Duodenal mucosa (tissue), 2 donors: ENCODE measurements around the gene ATG10.

Experiments used
- H3K27ac ChIP-seq: one replicate; pipeline ENCODE4 v1.7.0; 2013; ENCODE audit warnings: low read depth, low read length
- H3K27me3 ChIP-seq, 2 donors: one replicate each; pipeline ENCODE4 v1.7.0; 2013; ENCODE audit warnings: low read length in 2 of 2, control low read depth in 1 of 2; ENCODE audit not compliant: insufficient read depth in 2 of 2, control insufficient read depth in 1 of 2
- H3K36me3 ChIP-seq, 2 donors: one replicate each; pipeline ENCODE4 v1.7.0; 2013; ENCODE audit warnings: low read length in 2 of 2, control low read depth in 1 of 2; ENCODE audit not compliant: insufficient read depth in 2 of 2, control insufficient read depth in 1 of 2
- H3K4me1 ChIP-seq, 2 donors: one replicate each; pipeline ENCODE4 v1.7.0; 2013; ENCODE audit warnings: low read length in 2 of 2, control low read depth in 1 of 2; ENCODE audit not compliant: insufficient read depth in 2 of 2, control insufficient read depth in 1 of 2
- H3K4me3 ChIP-seq, 2 donors: one replicate each; pipeline ENCODE4 v1.7.0; 2013; ENCODE audit warnings: low read length in 2 of 2, low read depth in 1 of 2
- H3K9ac ChIP-seq, 2 donors: one replicate each; pipeline ENCODE4 v1.7.0; 2013; ENCODE audit warnings: low read length in 2 of 2, low read depth in 1 of 2
- H3K9me3 ChIP-seq, 2 donors: one replicate each; pipeline ENCODE4 v1.7.0; 2013; ENCODE audit warnings: low read length in 2 of 2, control low read depth in 1 of 2; ENCODE audit not compliant: control insufficient read depth in 1 of 2

Gene ATG10

DNA sequence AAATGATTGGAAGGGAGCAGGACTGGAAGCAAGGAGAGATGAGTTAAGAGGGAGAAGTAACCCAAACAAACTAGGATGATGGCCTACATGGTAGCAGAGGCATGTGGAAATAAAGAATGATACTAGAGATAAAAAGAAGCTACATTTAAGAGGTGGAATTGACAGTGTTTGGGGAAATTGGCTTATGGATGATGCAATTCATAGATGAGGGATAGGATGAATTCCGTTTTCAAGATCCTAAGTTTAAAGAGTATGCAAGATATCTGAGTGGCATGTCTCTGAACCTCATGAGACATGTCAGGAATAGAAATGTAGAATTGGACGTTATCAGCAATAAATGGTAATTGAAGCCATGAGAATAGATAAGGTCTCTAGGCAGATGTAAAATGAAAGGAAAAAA, 232.7 kb downstream of the ATG10 start:
- Histone ChIP-seq H3K27me3 (no peaks in the 10 kb centered on the region), H3K9ac (no peak overlapping the region), H3K27ac (no peak overlapping the region), H3K36me3 (no peaks in the 10 kb centered on the region), H3K4me3 (no peak overlapping the region), H3K9me3 (no peaks in the 10 kb centered on the region), H3K4me1 (no peaks in the 10 kb centered on the region)

DNA sequence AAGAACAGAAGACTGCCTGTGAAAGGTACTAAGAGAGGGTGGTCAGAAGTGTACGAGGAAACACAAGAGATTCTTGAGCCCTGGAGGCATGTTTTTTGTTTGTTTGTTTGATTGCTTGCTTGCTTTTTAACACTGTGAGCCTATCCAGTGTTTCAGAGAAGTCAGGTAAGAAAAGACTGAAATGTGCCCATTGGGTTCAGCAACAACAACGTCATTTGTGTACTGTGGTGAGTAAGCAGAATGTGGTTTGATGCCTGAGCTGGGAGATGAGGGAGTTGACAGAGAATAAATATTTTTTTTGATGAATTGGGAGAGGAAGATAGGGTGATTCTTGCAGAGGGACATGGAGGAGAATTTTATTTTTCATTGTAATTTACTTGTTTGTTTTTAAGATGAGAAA, 233.2 kb downstream of the ATG10 start:
- Histone ChIP-seq H3K9me3 (no peaks in the 10 kb centered on the region), H3K27me3 (no peaks in the 10 kb centered on the region), H3K27ac (no peak overlapping the region), H3K9ac (no peak overlapping the region), H3K4me1 (no peaks in the 10 kb centered on the region), H3K4me3 (no peak overlapping the region), H3K36me3 (no peaks in the 10 kb centered on the region)

DNA sequence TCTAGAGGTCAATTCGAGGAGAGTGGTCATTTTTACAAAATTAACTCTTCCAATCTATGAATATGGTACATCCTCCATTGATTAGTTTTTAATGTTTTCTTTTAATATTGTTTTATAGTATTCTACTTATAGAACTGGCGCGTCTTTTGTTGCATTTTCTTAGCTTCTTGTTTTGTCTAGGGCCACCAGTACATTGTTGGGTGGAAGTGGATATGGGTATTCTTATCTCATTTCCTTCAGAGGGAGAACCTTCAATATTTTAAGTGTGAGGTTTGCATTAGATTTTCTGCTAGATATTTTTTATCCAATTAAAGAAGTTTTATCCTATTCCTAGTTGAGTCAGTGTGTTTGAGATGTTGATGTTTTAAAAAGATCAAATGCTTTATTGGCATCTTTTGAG, 236.5 kb downstream of the ATG10 start:
- no peak overlapping the region for H3K4me3 ChIP-seq
- H3K4me1 ChIP-seq: no peaks in the 10 kb centered on the region
- H3K9ac ChIP-seq: no peak overlapping the region
- H3K36me3 ChIP-seq: no peaks in the 10 kb centered on the region
- H3K27me3 ChIP-seq: no peaks in the 10 kb centered on the region
- H3K9me3 ChIP-seq: no peaks in the 10 kb centered on the region
- H3K27ac ChIP-seq: no peak overlapping the region

DNA sequence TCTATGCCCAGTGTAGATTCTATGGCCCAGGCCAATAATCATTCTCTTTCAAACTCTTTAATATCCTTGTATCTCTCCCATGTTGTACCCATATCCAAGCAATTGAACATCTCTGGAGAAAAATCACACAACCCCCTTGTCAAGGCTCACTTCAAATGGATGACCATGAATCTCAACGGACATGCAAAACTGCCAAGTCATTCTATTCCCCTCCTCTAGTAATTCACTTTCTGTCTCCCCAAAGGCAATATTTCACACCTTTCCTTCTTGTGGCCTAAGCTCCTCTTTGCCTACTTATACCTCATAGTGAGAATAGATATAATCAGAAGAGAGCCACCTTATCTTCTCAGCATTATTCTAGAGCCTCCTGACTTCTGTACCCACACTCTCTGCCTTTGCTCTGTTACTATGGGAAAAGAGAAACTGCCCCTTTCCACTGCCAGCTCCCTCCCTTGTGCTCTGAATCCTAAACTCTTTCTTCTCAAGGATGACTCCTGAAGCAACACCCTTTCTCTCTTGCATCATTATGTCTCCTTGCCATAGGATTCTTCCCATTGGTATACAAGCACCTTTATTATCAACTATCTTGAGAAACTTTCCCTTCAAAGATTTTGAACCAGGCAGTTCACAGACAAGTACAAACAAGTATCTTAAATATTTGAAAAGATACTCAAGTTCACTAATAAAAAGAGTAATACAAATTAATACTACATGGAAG, 240.2 kb downstream of the ATG10 start:
- Histone ChIP-seq H3K27ac (no peak overlapping the region), H3K4me3 (no peak overlapping the region), H3K36me3 (no peaks in the 10 kb centered on the region), H3K4me1 (no peaks in the 10 kb centered on the region), H3K27me3 (no peaks in the 10 kb centered on the region), H3K9me3 (no peaks in the 10 kb centered on the region), H3K9ac (no peak overlapping the region)

DNA sequence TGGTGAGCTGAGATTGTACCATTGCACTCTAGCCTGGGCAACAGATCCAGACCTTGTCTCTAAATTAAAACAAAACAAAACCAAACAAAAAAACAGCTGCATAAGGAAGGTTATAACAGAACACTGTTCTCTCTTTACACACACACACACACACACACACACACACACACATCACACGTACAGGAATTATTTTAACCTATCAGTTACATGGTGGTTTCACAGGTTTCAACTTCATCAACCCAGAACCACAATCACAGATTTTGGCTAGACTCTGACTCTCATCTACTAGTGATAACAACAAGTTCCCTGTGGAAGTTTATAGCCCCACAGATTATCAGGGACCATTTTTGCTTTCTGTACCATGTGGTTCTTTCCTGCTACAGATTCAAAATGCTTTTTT, 246.1 kb downstream of the ATG10 start:
- Histone ChIP-seq H3K4me3 (no peak overlapping the region), H3K9ac (no peak overlapping the region)

DNA sequence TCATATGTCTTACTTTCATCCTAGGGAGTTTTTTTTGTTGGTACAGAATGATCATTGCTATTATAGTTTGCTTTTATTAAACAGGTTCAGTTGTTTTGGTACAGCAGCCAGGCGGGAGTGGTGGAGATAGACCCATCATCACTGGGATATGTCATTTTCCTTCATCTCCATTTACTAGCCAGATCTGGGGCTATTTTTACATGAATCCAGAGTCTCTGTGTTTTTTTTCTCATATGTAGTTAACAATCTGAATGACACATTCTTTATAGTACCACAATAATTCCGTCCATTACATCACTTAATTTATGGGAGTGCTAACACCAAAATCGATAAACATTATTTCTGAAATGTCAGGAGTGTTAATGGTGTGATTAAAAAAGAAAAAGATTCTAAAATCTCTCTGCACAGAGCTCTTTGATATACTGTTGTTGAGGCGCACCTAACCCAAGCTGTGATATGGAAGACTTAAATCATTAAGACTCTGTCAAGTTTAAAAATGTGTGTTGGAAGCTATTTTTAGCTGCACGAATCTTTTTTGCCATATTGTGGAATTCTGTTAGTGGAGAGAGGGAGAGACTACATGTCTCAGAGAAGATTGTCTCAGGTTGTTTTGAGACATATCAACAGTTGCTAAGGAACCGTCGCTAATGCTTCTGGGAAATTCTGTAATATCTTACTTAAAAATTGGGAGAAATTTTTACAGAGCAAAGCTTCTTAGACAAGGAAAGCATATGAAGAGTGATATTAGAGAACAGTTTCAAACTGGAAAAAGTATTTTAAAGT, 246.7 kb downstream of the ATG10 start:
- Histone ChIP-seq H3K27ac (no peak overlapping the region), H3K9me3 (no peaks in the 10 kb centered on the region), H3K4me1 (no peaks in the 10 kb centered on the region), H3K36me3 (no peaks in the 10 kb centered on the region), H3K4me3 (no peak overlapping the region), H3K9ac (no peak overlapping the region), H3K27me3 (no peaks in the 10 kb centered on the region)

More for the DNA sequence above, 246.1 kb downstream of the ATG10 start:
- Histone ChIP-seq H3K4me1 (no peaks in the 10 kb centered on the region), H3K36me3 (no peaks in the 10 kb centered on the region), H3K27me3 (no peaks in the 10 kb centered on the region), H3K9me3 (no peaks in the 10 kb centered on the region), H3K27ac (no peak overlapping the region)

DNA sequence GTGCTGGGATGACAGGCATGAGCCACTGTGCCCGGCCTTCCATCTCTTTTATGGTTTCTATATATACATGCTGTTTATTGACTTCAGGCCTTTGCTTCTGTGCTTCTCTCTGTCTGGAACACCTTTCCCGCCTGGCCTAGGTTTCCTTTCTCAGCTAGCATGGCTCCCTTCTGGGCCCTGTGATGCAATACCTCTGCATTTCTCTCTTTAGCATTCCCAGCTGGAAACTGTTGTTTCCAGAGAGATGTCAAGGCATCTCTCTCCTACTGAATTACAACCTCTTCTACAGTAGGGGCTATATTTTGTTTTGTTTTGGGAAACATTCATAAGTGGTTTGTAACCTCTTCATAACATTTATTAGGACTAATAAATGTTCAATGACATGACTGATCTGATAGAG, 249.2 kb downstream of the ATG10 start:
- no peaks in the 10 kb centered on the region for H3K4me1 ChIP-seq
- no peaks in the 10 kb centered on the region for H3K36me3 ChIP-seq
- H3K27ac ChIP-seq: no peak overlapping the region
- H3K4me3 ChIP-seq: no peak overlapping the region
- no peaks in the 10 kb centered on the region for H3K27me3 ChIP-seq
- no peak overlapping the region for H3K9ac ChIP-seq
- no peaks in the 10 kb centered on the region for H3K9me3 ChIP-seq

DNA sequence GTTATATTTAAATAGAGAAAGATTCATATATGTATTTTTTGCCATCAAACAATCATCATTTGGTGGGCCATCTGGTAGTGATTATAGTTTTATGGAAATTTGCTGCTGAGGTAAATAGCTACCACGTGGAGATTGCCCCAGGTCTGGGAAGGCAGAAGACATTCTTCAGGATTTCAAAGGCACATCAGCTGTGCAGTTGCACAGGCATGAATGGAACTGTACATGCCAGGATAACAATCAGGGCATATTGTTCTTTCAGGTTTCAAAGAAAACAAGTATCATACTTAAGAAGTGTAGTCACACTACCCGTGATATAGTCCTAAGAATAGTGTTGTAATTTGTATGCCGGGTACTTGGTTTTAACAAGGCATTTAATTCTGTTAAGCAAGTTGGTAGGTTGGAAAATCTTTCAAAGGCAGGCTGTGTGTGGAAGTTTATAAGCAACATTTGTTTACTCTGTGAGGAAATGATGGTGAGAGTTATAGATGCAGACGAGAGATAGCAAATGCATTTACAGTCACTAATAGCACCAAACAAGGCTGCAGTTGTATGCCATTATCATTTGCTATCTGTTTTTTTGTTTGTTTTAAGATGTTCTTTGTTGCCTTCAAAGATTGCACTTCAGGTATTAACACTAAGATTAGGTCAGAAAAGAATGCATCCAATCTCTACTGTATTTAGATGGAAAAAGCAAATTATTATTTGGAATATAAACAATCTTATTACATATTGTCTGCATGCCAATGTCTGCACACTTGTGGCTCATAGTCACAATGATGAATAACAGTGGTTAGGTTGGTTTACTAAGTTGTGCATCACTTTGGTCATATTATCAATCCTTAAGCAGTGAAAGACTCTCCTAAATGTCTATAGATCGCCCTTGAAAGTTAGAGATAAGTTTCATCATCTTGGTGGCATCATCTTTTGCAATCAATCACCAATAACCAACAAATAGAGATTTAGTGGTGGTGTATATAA, 251.1 kb downstream of the ATG10 start:
- H3K9ac ChIP-seq: no peak overlapping the region
- H3K4me3 ChIP-seq: no peak overlapping the region
- H3K4me1 ChIP-seq: no peaks in the 10 kb centered on the region
- no peaks in the 10 kb centered on the region for H3K9me3 ChIP-seq
- H3K27me3 ChIP-seq: no peaks in the 10 kb centered on the region
- H3K36me3 ChIP-seq: no peaks in the 10 kb centered on the region
- no peak overlapping the region for H3K27ac ChIP-seq

DNA sequence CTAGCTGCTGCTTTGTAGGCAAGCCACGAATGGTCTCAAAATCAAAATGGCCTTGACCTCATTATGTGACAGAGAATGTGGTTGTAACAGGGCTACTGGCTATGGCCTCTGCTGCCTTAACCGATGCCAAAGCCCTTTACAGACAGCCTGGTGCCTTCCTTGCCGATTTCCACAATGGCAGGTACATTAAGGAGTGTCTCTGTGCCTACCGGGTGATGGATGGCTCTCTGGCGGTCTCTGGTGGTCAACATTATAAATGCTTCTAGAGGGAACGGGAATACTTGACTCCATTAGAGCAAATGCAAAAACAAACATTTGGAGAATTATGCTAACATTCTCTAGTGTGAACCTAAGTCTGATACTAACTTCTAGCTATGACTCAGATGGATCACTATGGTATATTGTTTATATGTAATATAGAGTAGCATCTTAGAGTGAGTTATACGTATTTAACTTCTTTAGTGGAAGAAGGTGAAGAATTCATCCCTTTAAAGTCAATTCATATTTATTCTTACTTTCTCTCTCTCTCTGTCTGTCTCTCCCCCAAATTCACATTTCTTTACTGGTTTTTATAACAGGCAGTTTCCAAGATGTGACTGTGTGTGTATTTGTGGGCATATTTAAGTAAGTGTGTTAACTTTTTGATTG, 253.8 kb downstream of the ATG10 start:
- no peaks in the 10 kb centered on the region for H3K27me3 ChIP-seq
- H3K9me3 ChIP-seq: no peaks in the 10 kb centered on the region
- no peak overlapping the region for H3K27ac ChIP-seq
- no peaks in the 10 kb centered on the region for H3K4me1 ChIP-seq
- H3K9ac ChIP-seq: no peak overlapping the region
- H3K36me3 ChIP-seq: no peaks in the 10 kb centered on the region
- no peak overlapping the region for H3K4me3 ChIP-seq
